GM18507 (cell line): ENCODE results near the gene PARP12.

Experiments
- DNase-seq: peaks from one replicate; pipeline ENCODE4 v3.0.0; 2011; ENCODE audit warnings: low read depth; ENCODE audit not compliant: insufficient read length; ENCODE audit errors: extremely low spot score
- FAIRE-seq: peaks from 2 replicates; lab custom pipeline; 2011; peaks lifted over from hg19 to GRCh38; lab: Jason Lieb, UNC

The PARP12 gene

GRCh38 chr7:140060243-140060630 is 2.5 kb downstream of the PARP12 start:
- no peak for DNase-seq

GRCh38 chr7:140059273-140060242 is 3.2 kb downstream of the PARP12 start:
- FAIRE-seq (no peak), DNase-seq (no peak)

More at GRCh38 chr7:140060243-140060630, 2.5 kb downstream of the PARP12 start:
- no peak for FAIRE-seq

GRCh38 chr7:140058517-140058916 is 4.2 kb downstream of the PARP12 start:
- FAIRE-seq = no peak
- no peak for DNase-seq

- DNase-seq (no peak), FAIRE-seq (no peak)
Observed at GRCh38 chr7:140057143-140057535, 5.6 kb downstream of the PARP12 start.

GRCh38 chr7:140056431-140057142 is 6.2 kb downstream of the PARP12 start:
- DNase-seq (no peak), FAIRE-seq (no peak)

GRCh38 chr7:140055833-140056232 is 6.9 kb downstream of the PARP12 start:
- no peak for FAIRE-seq
- DNase-seq = no peak

DNA sequence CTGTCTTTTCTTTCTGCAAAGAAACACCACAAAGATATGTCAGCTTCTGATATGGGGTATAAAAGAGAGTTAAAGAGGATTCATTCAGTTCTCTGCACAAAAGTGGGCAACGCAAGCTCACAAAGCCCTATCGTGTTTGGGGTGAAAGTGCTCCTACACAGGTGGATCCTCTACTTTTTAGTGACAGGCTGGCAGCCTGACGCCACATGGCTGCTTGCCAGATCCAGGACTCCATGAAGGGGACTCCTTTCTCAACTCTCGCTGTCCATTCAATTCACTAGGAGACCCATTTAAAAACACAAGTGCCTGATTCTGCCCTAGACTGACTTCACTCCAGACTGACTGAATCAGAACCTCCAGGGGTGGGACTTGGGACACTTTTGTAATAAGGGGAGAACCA is 8.0 kb downstream of the PARP12 start:
- FAIRE-seq = no peak
- no peak for DNase-seq

DNA sequence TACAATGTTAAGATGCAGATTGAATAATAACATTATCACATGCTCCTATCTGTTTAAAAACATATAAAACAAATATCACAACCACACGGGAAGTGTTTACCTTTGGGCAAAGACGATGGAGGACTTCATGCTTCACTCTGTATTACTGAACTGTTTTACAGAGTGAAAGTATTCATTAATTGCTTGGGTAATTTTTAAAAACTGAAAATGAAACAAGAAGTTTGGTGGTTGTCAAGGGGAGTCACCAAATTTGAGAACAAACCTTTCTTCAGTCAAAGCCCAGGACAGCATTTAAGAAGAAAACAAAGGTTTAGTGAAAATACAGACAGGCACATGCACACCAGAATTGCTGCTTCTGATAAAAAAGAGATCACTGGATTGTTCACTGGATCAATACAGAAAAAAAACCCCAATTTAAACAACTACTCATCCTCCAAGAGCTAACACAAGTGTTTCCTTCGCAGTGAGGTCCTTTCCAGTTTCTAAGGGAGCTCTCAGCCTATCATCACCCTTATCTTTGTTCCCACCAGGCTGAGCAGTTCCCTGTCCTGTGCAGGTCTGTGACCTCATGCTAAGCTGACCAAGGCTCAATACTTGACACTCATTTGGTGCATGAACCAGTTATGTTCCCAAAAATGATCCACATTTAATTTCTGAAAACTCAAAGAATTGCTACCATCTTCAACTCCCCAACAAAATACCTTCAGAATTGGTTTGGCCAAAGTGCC is 8.8 kb downstream of the PARP12 start:
- DNase-seq = no peak
- peak; percentile 67 for FAIRE-seq

DNA sequence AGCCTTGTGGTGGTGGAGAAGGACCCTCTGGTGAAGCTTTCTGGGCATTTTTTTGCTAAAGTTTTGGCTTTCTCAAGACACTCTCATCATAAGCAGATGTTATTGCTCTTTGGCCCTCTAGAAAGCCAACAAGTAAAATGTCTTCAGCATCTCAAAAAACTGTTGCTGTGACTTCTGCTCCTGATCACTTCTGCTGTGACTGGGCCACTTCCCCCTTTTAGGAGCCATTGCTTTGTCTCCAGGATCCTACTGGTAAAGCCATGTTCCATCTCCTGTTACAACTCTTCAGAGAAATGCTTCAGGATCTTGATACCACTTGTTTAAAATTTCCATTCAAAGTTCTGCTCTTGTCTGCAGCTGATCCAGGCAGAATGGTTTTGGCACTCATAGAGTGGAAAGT is 10.9 kb downstream of the PARP12 start:
- FAIRE-seq (no peak), DNase-seq (no peak)

DNA sequence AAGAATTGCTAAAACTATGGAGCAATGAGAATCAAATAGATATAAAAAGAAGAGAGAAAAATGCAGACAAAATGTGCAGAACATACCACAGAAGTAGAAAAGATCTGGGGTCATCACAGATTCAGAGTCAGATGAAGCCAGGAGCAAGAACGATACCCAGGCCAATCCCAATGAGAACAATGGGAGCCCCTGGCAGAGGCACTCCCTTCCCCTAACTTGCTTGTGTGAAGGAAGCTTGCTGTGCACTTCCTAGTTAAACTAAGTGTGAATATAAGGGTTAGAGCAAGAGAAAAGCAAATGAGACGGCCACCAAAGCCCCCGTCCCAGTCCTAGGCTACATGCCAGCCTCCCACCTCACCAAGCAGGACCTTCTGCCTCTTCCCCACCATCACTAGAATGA is 12.7 kb downstream of the PARP12 start:
- no peak for DNase-seq
- no peak for FAIRE-seq

DNA sequence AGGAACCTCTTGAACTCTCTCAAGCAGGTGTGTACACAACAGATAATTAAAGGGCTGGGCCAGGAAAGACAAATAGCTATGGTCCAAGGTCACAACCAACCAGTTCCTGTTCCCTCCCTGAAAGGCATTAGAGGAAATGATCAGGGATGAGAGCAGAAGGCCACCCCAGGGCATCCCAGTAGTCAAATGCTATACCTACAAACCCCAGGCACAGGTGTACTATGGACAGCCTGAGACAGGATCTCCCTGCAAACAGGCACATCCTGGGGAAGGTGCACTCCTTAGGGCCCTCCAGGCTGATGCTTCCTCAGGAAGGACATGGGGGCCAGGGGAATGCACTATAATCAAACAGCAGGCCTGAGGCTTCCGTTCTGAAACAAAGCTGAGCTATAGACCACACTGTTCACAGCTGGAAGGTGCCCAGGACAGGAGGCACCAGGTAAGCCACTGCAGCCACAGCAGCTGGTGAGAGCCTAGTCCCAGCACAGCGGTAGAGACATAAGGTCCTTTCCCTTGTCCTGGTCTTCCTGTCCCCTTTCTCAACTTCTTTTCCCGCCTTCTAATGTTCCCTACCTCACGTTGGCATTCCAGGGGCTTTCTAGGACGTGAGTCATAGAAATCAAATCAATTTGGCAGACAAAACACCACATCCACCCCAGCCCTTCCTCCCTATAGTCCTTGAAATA is 13.3 kb downstream of the PARP12 start:
- FAIRE-seq (no peak), DNase-seq (no peak)

- no peak for FAIRE-seq
Observed at GRCh38 chr7:140048989-140049338, 13.8 kb downstream of the PARP12 start.

GRCh38 chr7:140048138-140048537 is 14.6 kb downstream of the PARP12 start:
- FAIRE-seq = no peak

More at GRCh38 chr7:140048989-140049338, 13.8 kb downstream of the PARP12 start:
- DNase-seq = no peak

GRCh38 chr7:140047197-140047596 is 15.6 kb downstream of the PARP12 start:
- no peak for DNase-seq
- no peak for FAIRE-seq

More at GRCh38 chr7:140048138-140048537, 14.6 kb downstream of the PARP12 start:
- DNase-seq = no peak

DNA sequence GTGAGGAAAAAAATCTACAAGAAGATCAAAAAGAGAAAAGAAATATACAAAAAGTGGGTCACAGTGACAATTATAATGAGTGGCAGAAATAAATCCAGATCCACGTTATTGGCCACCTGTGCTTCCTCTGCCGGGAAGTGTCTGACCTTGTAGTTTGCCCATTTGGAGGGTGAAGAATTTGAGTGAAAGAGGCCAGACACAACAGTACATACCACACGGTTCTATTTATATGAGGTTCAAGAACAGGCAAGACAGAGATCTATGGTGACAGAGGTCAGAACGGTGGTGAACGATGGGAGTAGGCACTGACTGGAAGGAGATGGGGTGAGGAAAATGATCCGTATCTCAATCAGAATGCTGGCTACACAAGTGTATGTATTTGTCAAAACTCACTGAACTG is 17.1 kb downstream of the PARP12 start:
- FAIRE-seq (no peak), DNase-seq (no peak)

- no peak for FAIRE-seq
Observed at GRCh38 chr7:140044251-140044650, 18.5 kb downstream of the PARP12 start.

DNA sequence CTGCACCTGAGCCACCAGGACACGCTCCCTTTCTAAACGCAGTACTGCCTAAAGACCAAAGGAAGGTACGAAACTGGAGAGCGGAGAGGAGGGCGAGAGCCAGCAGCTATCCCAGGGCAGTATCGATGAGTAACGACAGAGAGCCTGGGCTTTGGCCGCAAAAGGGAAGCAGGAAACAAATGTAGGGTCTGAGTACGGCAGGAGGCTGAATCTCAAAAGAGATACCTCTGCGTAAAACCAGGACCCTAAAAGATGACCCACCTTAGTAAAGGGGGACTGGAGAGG is 20.4 kb downstream of the PARP12 start:
- DNase-seq (no peak), FAIRE-seq (no peak)

More at GRCh38 chr7:140044251-140044650, 18.5 kb downstream of the PARP12 start:
- DNase-seq = no peak

DNA sequence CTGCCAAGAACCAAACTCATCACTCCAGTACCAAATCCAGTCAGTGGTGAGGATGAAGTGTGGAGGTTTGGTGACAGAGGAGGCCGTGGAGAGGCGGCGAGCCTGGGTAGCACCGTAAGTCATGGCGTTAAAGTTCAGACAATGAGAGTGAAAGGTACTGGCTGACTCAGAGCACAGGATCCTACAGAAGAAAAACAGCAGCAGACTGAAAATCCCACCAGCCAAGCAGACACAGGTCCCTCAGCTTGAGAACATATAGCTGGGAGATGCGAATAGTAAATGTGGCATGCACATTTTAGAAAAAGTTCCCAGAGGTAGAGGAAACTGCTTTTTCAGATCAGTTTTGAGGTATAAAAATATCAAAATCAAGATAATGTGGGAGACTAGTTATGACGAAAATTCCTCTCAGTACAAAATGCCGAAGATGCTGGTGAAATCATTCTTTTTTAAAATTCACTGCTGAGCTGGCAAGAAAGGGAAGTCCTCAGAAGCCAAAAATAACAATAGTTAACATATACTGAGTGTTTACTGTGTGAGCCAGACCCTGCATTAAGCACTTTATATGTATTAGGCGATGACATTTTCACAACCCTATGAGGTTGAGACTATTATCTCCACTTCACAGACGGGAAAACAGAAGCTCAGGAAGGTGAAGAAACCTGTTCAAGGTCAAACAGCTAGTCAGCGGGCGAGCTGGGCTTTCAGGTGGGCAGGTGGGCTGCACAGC is 20.9 kb downstream of the PARP12 start:
- no peak for FAIRE-seq
- DNase-seq = no peak

DNA sequence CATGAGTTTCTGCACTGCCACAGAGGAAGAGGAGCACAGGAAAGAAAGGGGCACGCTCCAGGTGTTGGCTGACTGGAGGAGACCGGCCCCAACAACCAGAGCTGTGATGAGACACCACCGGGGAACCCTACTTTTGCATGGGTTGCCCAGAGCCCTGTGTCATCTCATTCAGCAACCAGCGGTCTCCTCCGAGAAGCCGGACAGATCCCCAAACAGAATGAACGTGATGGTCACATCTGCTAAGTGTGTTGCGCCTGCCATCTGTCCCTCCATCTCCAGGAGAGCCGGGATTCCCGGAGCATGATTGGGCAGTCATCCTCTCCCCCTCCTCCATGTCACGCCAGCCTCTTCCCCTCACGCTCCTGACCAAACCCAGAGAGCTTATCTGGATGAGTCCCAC is 22.9 kb downstream of the PARP12 start:
- no peak for FAIRE-seq
- no peak for DNase-seq
